GM23338 (cell line): ENCODE data around the gene SNHG17. TPM values are rescaled to one million over a fixed set of nuclear protein-coding genes. Genes with fewer than 3 reads are reported as not detected.
"Not testable (repeated sequence)": the region's sequence is repeated elsewhere in the genome, so short reads cannot be mapped to it uniquely, and the experiment has no call there.

Experiments used
- ATAC-seq: fragments of 200-7000 bp; cut with Tn5 transposase; 3 replicates; pipeline ENCODE4 v1.9.1; 2020
- DNase-seq: peaks from one replicate; pipeline ENCODE4 v3.0.0-alpha.2; 2015; ENCODE audit warnings: low spot score
- H2AFZ ChIP-seq: fragments of 200-600 bp; sonication (generic); 2 replicates; pipeline ENCODE4 v1.8.0; 2016; ENCODE audit warnings: antibody characterized with exemption, mild to moderate bottlenecking, moderate library complexity
- H3F3A ChIP-seq: fragments of 200-600 bp; sonication (generic); replicated peaks from 2 replicates; pipeline ENCODE4 v1.8.0; 2017; ENCODE audit warnings: antibody characterized with exemption, mixed run types, low read depth
- H3K27ac ChIP-seq: fragments of 200-600 bp; sonication (generic); 2 replicates; pipeline ENCODE4 v1.6.1; 2016; ENCODE audit warnings: low read depth
- H3K27me3 ChIP-seq: fragments of 200-600 bp; sonication (generic); 2 replicates; pipeline ENCODE4 v1.8.0; 2016; ENCODE audit warnings: mild to moderate bottlenecking, mixed run types, moderate library complexity; ENCODE audit not compliant: insufficient read depth
- H3K36me3 ChIP-seq: fragments of 200-600 bp; sonication (generic); 2 replicates; pipeline ENCODE4 v1.8.0; 2016; ENCODE audit warnings: mild to moderate bottlenecking; ENCODE audit not compliant: insufficient read depth
- H3K4me1 ChIP-seq: fragments of 200-600 bp; sonication (generic); 2 replicates; pipeline ENCODE4 v1.8.0; 2016; ENCODE audit warnings: mild to moderate bottlenecking, moderate library complexity; ENCODE audit not compliant: insufficient read depth
- H3K4me2 ChIP-seq: fragments of 200-600 bp; sonication (generic); 2 replicates; pipeline ENCODE4 v1.7.1; 2017; ENCODE audit warnings: mixed run types
- H3K4me3 ChIP-seq: fragments of 200-600 bp; sonication (generic); 2 replicates; pipeline ENCODE4 v1.6.1; 2016; ENCODE audit warnings: mixed run types
- H3K79me2 ChIP-seq: fragments of 200-600 bp; sonication (generic); replicated peaks from 2 replicates; pipeline ENCODE4 v1.8.0; 2017; ENCODE audit warnings: mild to moderate bottlenecking; ENCODE audit not compliant: insufficient read depth
- H3K9me2 ChIP-seq: fragments of 200-600 bp; sonication (generic); 2 replicates; pipeline ENCODE4 v1.8.0; 2017; ENCODE audit not compliant: insufficient read depth
- H4K20me1 ChIP-seq: fragments of 200-600 bp; sonication (generic); replicated peaks from 2 replicates; pipeline ENCODE4 v1.8.0; 2017; ENCODE audit warnings: mild to moderate bottlenecking; ENCODE audit not compliant: insufficient read depth
- H3K27ac Mint-ChIP-seq: 2 replicates; pipeline ENCODE4 v1.8.0; 2020; ENCODE audit warnings: inconsistent platforms, mild to moderate bottlenecking, moderate library complexity, mixed read lengths
- H3K27me3 Mint-ChIP-seq: 3 replicates; pipeline ENCODE4 v1.8.0; 2022; ENCODE audit warnings: low read depth, mild to moderate bottlenecking, moderate library complexity, mixed read lengths, inconsistent platforms; ENCODE audit not compliant: insufficient read depth, poor library complexity
- H3K36me3 Mint-ChIP-seq: 3 replicates; pipeline ENCODE4 v1.8.0; 2021; ENCODE audit warnings: low read depth, mild to moderate bottlenecking, inconsistent platforms, moderate library complexity, mixed read lengths
- H3K4me1 Mint-ChIP-seq: 3 replicates; pipeline ENCODE4 v1.8.0; 2020; ENCODE audit warnings: mild to moderate bottlenecking, inconsistent platforms, mixed read lengths
- H3K4me3 Mint-ChIP-seq: 3 replicates; pipeline ENCODE4 v1.8.0; 2021; ENCODE audit warnings: moderate library complexity, mild to moderate bottlenecking, inconsistent platforms, mixed read lengths
- H3K9me3 Mint-ChIP-seq: 3 replicates; pipeline ENCODE4 v1.8.0; 2020; ENCODE audit warnings: moderate library complexity, mild to moderate bottlenecking, inconsistent platforms, mixed read lengths
- CREB1 ChIP-seq: fragments of 250-450 bp; sonication (Bioruptor Pico); IDR thresholded peaks from 2 replicates; pipeline ENCODE4 v1.5.0; 2020; ENCODE audit warnings: low read depth, mild to moderate bottlenecking, moderate library complexity
- EZH2 ChIP-seq: fragments of 200-600 bp; sonication (generic); IDR thresholded peaks from one replicate; pipeline ENCODE4 v1.8.0; 2017; ENCODE audit warnings: antibody characterized with exemption, mild to moderate bottlenecking, low read depth; ENCODE audit not compliant: unreplicated experiment
- EZH2phosphoT487 ChIP-seq: fragments of 200-600 bp; sonication (generic); IDR thresholded peaks from one replicate; pipeline ENCODE4 v1.8.1; 2018; ENCODE audit warnings: antibody characterized with exemption; ENCODE audit not compliant: unreplicated experiment
- NANOG ChIP-seq: IDR thresholded peaks from 2 replicates; pipeline ENCODE4 v1.6.1; 2016; ENCODE audit warnings: antibody characterized with exemption, borderline replicate concordance
- STAT1 ChIP-seq: IDR thresholded peaks from one replicate; pipeline ENCODE4 v1.6.1; 2016; ENCODE audit warnings: antibody characterized with exemption; ENCODE audit not compliant: unreplicated experiment
- ZNF114 ChIP-seq: fragments of 250-450 bp; sonication (Bioruptor Pico); IDR thresholded peaks from 2 replicates; pipeline ENCODE4 v1.5.0; 2020; ENCODE audit warnings: mild to moderate bottlenecking, moderate library complexity
- polyA plus RNA-seq: library from polyadenylated mRNA; unstranded; fragments of >200 nt; fragmentation: Nextera tagmentation; extraction: Ambion mirVana; gene quantifications from 2 replicates; pipeline ENCODE4 v1.2.1, GENCODE V29; 2016
- total RNA-seq: library from RNA; depleted of rRNA; stranded (reverse); fragments of >200 nt; shearing (Covaris generic); gene quantifications from 2 replicates; pipeline ENCODE4 v1.2.3, GENCODE V29; 2014
- TF ChIP-seq, protein P1 (sequence below): IDR thresholded peaks from 2 replicates; pipeline ENCODE4 v1.6.1; 2016; ENCODE audit warnings: antibody characterized with exemption
- TF ChIP-seq, protein P2 (sequence below): IDR thresholded peaks from one replicate; pipeline ENCODE4 v1.6.1; 2018; ENCODE audit warnings: antibody characterized with exemption; ENCODE audit not compliant: unreplicated experiment

Gene SNHG17
- total and polyA plus RNA-seq, 2 experiments from 2014 or later = 25.4 to 76.1 TPM

GRCh38 chr20:38402816-38403215 is 32.3 kb downstream of the SNHG17 start (continued):
- TF ChIP-seq, protein P1, sequence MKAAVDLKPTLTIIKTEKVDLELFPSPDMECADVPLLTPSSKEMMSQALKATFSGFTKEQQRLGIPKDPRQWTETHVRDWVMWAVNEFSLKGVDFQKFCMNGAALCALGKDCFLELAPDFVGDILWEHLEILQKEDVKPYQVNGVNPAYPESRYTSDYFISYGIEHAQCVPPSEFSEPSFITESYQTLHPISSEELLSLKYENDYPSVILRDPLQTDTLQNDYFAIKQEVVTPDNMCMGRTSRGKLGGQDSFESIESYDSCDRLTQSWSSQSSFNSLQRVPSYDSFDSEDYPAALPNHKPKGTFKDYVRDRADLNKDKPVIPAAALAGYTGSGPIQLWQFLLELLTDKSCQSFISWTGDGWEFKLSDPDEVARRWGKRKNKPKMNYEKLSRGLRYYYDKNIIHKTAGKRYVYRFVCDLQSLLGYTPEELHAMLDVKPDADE = no peak
- no peak for TF ChIP-seq NANOG
- no peak for TF ChIP-seq CREB1

- Mint-ChIP-seq H3K4me3 (no peak overlapping the region), H3K27ac (no peak overlapping the region), H3K9me3 (peaks cover 22% of the 10 kb centered on the region), H3K27me3 (peaks cover 2% of the 10 kb centered on the region), H3K4me1 (no peaks in the 10 kb centered on the region), H3K36me3 (peaks cover 24% of the 10 kb centered on the region)
- H3K4me1 ChIP-seq = no peaks in the 10 kb centered on the region
- no peaks in the 10 kb centered on the region for H3K27me3 ChIP-seq
- no peaks in the 10 kb centered on the region for H3K79me2 ChIP-seq
- no peak for DNase-seq
- ATAC-seq = no peak
- no peaks in the 10 kb centered on the region for H3K36me3 ChIP-seq
- no peak overlapping the region for H3K4me3 ChIP-seq
- H3K27ac ChIP-seq = no peak overlapping the region
- no peaks in the 10 kb centered on the region for H3K9me2 ChIP-seq
- no peak overlapping the region for H2AFZ ChIP-seq
- H3K4me2 ChIP-seq = no peak overlapping the region
- no peaks in the 10 kb centered on the region for H4K20me1 ChIP-seq
- TF ChIP-seq EZH2 = no peak
- TF ChIP-seq, protein P1 = no peak
- H3F3A ChIP-seq = no peaks in the 10 kb centered on the region
Observed at GRCh38 chr20:38402089-38402488, 33.0 kb downstream of the SNHG17 start.

DNA sequence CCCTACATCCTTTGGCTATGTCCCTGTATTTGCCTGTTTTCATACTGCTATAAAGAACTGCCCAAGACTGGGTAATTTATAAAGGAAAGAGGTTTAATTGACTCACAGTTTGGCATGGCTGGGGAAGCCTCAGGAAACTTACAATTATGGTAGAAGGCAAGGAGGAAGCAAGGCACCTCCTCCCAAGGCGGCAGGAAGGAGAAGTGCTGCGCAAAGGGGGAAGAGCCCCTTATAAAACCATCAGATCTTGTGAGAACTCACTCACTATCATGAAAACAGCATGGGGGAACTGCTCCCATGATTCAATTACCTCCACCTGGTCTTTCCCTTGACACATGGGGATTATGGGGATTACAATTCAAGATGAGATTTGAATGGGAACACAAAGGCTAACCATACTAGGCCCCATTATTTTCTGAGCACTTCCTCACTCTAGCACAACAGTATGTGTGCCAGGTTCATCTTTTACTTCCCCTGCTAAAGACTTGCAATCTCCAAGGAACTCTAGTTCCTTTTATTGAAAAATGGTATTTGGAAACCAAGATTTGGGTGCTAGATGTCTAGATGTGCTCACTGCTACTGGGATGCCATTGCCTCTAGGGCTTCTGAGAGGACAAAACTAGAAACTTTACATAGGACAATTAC is 39.3 kb downstream of the SNHG17 start:
- not testable (repeated sequence) for H4K20me1 ChIP-seq, H3K4me1 ChIP-seq, H3K9me2 ChIP-seq, H3K4me3 Mint-ChIP-seq, H2AFZ ChIP-seq, H3K9me3 Mint-ChIP-seq, H3K4me1 Mint-ChIP-seq, H3K4me3 ChIP-seq, H3K27me3 ChIP-seq, H3K27me3 Mint-ChIP-seq, H3K27ac ChIP-seq, H3K4me2 ChIP-seq, H3F3A ChIP-seq, H3K79me2 ChIP-seq, DNase-seq, H3K36me3 Mint-ChIP-seq, ATAC-seq, H3K36me3 ChIP-seq, H3K27ac Mint-ChIP-seq

GRCh38 chr20:38395165-38395564 is 40.0 kb downstream of the SNHG17 start:
- H3K36me3 Mint-ChIP-seq = no peaks in the 10 kb centered on the region
- ATAC-seq (no peak), DNase-seq (no peak)
- Histone ChIP-seq H3K36me3 (no peaks in the 10 kb centered on the region), H3K4me1 (no peaks in the 10 kb centered on the region), H3K27me3 (no peaks in the 10 kb centered on the region), H3K79me2 (no peaks in the 10 kb centered on the region), H3K9me2 (0 out of 2 replicates have a peak, but pooled peaks cover 4% of the 10 kb centered on the region), H2AFZ (no peak overlapping the region), H3F3A (no peaks in the 10 kb centered on the region), H4K20me1 (no peaks in the 10 kb centered on the region), H3K27ac (no peak overlapping the region), H3K4me3 (no peak overlapping the region), H3K4me2 (no peak overlapping the region)
- H3K27ac Mint-ChIP-seq = no peak overlapping the region
- H3K4me1 Mint-ChIP-seq = no peaks in the 10 kb centered on the region
- no peaks in the 10 kb centered on the region for H3K9me3 Mint-ChIP-seq
- H3K4me3 Mint-ChIP-seq = no peak overlapping the region
- H3K27me3 Mint-ChIP-seq = no peaks in the 10 kb centered on the region
- TF ChIP-seq, protein P1 = no peak
- TF ChIP-seq CREB1 (no peak), NANOG (no peak), STAT1 (no peak), EZH2phosphoT487 (no peak), EZH2 (no peak), ZNF114 (CRISPR knock-in tag) (no peak)
- TF ChIP-seq, protein P2, sequence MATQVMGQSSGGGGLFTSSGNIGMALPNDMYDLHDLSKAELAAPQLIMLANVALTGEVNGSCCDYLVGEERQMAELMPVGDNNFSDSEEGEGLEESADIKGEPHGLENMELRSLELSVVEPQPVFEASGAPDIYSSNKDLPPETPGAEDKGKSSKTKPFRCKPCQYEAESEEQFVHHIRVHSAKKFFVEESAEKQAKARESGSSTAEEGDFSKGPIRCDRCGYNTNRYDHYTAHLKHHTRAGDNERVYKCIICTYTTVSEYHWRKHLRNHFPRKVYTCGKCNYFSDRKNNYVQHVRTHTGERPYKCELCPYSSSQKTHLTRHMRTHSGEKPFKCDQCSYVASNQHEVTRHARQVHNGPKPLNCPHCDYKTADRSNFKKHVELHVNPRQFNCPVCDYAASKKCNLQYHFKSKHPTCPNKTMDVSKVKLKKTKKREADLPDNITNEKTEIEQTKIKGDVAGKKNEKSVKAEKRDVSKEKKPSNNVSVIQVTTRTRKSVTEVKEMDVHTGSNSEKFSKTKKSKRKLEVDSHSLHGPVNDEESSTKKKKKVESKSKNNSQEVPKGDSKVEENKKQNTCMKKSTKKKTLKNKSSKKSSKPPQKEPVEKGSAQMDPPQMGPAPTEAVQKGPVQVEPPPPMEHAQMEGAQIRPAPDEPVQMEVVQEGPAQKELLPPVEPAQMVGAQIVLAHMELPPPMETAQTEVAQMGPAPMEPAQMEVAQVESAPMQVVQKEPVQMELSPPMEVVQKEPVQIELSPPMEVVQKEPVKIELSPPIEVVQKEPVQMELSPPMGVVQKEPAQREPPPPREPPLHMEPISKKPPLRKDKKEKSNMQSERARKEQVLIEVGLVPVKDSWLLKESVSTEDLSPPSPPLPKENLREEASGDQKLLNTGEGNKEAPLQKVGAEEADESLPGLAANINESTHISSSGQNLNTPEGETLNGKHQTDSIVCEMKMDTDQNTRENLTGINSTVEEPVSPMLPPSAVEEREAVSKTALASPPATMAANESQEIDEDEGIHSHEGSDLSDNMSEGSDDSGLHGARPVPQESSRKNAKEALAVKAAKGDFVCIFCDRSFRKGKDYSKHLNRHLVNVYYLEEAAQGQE = no peak
